Lung (tissue), 12 donors: ENCODE measurements around the gene MLXIPL. TPM values are rescaled to one million over a fixed set of nuclear protein-coding genes. Genes with fewer than 3 reads are reported as not detected.
"Not testable (repeated sequence)": the region's sequence is repeated elsewhere in the genome, so short reads cannot be mapped to it uniquely, and the experiment has no call there.

Source experiments
- ATAC-seq: fragments of 200-7000 bp; cut with Tn5 transposase; one replicate; pipeline ENCODE4 v1.9.1; 2020; ENCODE audit warnings: moderate number of reproducible peaks; ENCODE audit not compliant: insufficient read depth, low FRiP score
- DNase-seq, 3 donors: peaks; one replicate each; pipeline ENCODE4 v3.0.0-alpha.2; 2013 to 2017
- H3K27ac ChIP-seq, 2 donors: one replicate each; pipeline ENCODE4 v1.5.1; 2013; ENCODE audit warnings: mild to moderate bottlenecking in 2 of 2, moderate library complexity in 2 of 2, control low read depth in 1 of 2, inconsistent platforms in 1 of 2, low read depth in 1 of 2, low read length in 1 of 2
- H3K27me3 ChIP-seq, 3 donors: one replicate each; pipeline ENCODE4 v1.5.1; 2013; ENCODE audit warnings: low read length in 2 of 3; ENCODE audit not compliant: control insufficient read depth in 3 of 3, insufficient read depth in 3 of 3
- H3K36me3 ChIP-seq, 4 donors: one replicate each; pipeline ENCODE4 v1.5.1; 2013; ENCODE audit warnings: low read length in 4 of 4, mild to moderate bottlenecking in 1 of 4, moderate library complexity in 1 of 4; ENCODE audit not compliant: control insufficient read depth in 4 of 4, insufficient read depth in 4 of 4
- H3K4me1 ChIP-seq, 5 donors: one replicate each; pipeline ENCODE4 v1.5.1; 2013; ENCODE audit warnings: low read length in 5 of 5, mild to moderate bottlenecking in 2 of 5, moderate library complexity in 1 of 5; ENCODE audit not compliant: control insufficient read depth in 5 of 5, insufficient read depth in 5 of 5
- H3K4me3 ChIP-seq: one replicate; pipeline ENCODE4 v1.5.1; 2013; ENCODE audit warnings: mild to moderate bottlenecking, control low read depth, moderate library complexity
- H3K9ac ChIP-seq, 2 donors: one replicate each; pipeline ENCODE4 v1.5.1; 2013; ENCODE audit warnings: low read length in 2 of 2, control low read depth in 1 of 2; ENCODE audit not compliant: insufficient read depth in 1 of 2
- H3K9me3 ChIP-seq, 4 donors: one replicate each; pipeline ENCODE4 v1.5.1; 2013; ENCODE audit warnings: low read length in 3 of 4, mild to moderate bottlenecking in 1 of 4, moderate library complexity in 1 of 4; ENCODE audit not compliant: control insufficient read depth in 4 of 4, insufficient read depth in 3 of 4
- WGBS, 2 donors: extraction: QIAGEN DNeasy Blood & Tissue Kit; methylation state at CpG; one replicate each; pipeline ENCODE4 v1.1.7; 2013; 5-methylcytosine and 5-hydroxymethylcytosine counted together
- polyA plus RNA-seq, 2 donors: library from polyadenylated mRNA; stranded (reverse); fragments of 200-250 nt; gene quantifications; one replicate each; pipeline ENCODE4 v1.2.1, GENCODE V29; 2013
- total RNA-seq, 2 donors: library from RNA; depleted of rRNA in 1 of 2; stranded (reverse); fragments of >200 nt in 1 of 2; gene quantifications; one replicate each; pipeline ENCODE4 v1.2.1, GENCODE V29; 2014 to 2021
- TF ChIP-seq, protein P1 (sequence below): IDR thresholded peaks from 2 replicates; pipeline ENCODE4 v1.5.1; 2012; ENCODE audit warnings: mild to moderate bottlenecking; ENCODE audit errors: control extremely low read depth, extremely low read depth
- donor health status: control.
- donor health status: control.
- donor health status: Bipolar disorder and iron deficiency.
- donor health status: healthy.
- donor health status: DM: yes; HTN: yes; CAD: no.

The MLXIPL gene
- total and polyA plus RNA-seq, 4 donors, result 1.3 to 16.1 (median 6.7) TPM

DNA sequence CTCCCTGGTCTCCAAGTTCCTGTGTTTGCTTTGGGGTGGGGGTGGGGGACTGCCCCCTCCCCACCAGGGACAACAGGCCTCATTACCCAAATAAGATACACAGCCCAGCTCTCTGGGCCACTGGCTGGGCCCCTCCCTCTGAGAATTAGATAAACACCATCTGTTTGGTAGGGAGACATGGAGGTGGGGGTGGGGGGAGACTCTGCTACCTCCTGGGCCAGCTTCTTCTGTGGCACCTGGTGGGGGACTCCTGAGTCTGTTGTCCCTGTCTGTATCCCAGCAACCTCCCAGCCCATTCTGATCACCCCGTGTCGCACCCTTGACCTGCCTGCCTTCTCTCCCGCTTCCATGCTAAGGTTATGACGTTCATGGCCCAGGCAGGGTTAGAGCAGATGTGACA is 5.8 kb downstream of the MLXIPL start:
- Histone ChIP-seq H3K27ac (no peak overlapping the region), H3K9me3 (no peaks in the 10 kb centered on the region), H3K27me3 (peaks cover under 1 to 19% (median 8%) of the 10 kb centered on the region in 3 donors), H3K9ac (no peak overlapping the region), H3K36me3 (peaks cover 0 to 2% (median 0%) of the 10 kb centered on the region in 4 donors), H3K4me1 (peaks cover 0 to 7% (median 6%) of the 10 kb centered on the region in 5 donors), H3K4me3 (no peak overlapping the region)
- WGBS, 2 donors, result 74% methylated on average over 4 of the region's 4 CpGs
- TF ChIP-seq, protein P1, sequence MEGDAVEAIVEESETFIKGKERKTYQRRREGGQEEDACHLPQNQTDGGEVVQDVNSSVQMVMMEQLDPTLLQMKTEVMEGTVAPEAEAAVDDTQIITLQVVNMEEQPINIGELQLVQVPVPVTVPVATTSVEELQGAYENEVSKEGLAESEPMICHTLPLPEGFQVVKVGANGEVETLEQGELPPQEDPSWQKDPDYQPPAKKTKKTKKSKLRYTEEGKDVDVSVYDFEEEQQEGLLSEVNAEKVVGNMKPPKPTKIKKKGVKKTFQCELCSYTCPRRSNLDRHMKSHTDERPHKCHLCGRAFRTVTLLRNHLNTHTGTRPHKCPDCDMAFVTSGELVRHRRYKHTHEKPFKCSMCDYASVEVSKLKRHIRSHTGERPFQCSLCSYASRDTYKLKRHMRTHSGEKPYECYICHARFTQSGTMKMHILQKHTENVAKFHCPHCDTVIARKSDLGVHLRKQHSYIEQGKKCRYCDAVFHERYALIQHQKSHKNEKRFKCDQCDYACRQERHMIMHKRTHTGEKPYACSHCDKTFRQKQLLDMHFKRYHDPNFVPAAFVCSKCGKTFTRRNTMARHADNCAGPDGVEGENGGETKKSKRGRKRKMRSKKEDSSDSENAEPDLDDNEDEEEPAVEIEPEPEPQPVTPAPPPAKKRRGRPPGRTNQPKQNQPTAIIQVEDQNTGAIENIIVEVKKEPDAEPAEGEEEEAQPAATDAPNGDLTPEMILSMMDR, result no peak
- ATAC-seq (no peak), DNase-seq (no peak)

GRCh38 chr7:73617520-73617919 is 6.8 kb downstream of the MLXIPL start:
- not testable (repeated sequence) for H3K27me3 ChIP-seq
- whole genome bisulfite sequencing, 2 donors, result 94 to 96% methylated on average over 9 of the region's 9 CpGs

DNA sequence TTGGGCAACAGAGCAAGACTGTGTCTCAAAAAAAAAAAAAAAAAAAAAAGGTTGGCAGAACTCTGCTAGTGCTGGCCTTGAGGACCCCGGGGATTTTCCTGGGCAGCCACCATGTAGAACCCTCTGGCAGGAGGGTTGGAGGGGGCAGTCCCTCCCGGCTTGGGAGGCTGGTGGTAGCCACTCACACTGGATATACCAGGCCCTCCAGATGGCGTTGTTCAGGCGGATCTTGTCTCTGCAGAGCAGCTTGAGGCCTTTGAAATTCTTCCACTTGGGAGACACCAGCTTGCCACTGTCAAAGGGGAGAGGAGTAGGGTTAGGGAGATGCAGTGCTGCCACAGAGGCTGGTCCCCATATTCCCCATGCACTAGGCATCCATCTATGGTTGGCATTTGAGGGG is 8.4 kb downstream of the MLXIPL start:
- WGBS, 2 donors, result 50 to 67% methylated on average over 4 of the region's 4 CpGs
- TF ChIP-seq, protein P1, result no peak
- no peaks in the 10 kb centered on the region for H3K27me3 ChIP-seq

More at GRCh38 chr7:73617520-73617919, 6.8 kb downstream of the MLXIPL start:
- H3K4me1 ChIP-seq, DNase-seq, H3K9ac ChIP-seq, H3K36me3 ChIP-seq, H3K4me3 ChIP-seq, H3K27ac ChIP-seq, ATAC-seq, H3K9me3 ChIP-seq: not testable (repeated sequence)

DNA sequence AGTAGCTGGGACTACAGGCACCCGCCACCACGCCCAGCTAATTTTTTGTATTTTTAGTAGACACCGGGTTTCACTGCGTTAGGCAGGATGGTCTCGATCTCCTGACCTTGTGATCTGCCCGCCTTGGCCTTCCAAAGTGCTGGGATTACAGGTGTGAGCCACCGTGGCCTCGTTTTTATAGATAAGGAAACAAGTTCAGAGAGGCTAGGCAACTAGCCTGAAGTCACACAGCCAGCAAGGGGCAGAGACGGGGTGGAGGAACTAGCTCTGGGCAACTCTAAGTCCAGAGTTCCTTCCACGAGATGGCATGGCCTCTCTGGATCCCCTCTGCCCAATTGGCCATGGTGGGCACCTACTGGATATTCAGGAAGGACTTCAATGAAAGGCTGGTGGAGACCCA is 9.4 kb downstream of the MLXIPL start:
- H3K9ac ChIP-seq, ATAC-seq, H3K4me3 ChIP-seq, H3K36me3 ChIP-seq, H3K27me3 ChIP-seq, H3K27ac ChIP-seq, DNase-seq, H3K4me1 ChIP-seq, H3K9me3 ChIP-seq: not testable (repeated sequence)
- WGBS, 2 donors, result 87 to 88% methylated on average over 10 of the region's 10 CpGs

More for the DNA sequence above, 8.4 kb downstream of the MLXIPL start:
- Histone ChIP-seq H3K4me3 (no peak overlapping the region), H3K9me3 (no peaks in the 10 kb centered on the region), H3K36me3 (peaks cover 0 to 2% (median 0%) of the 10 kb centered on the region in 4 donors), H3K9ac (no peak overlapping the region), H3K27ac (no peak overlapping the region), H3K4me1 (no peaks in the 10 kb centered on the region)
- DNase-seq (no peak), ATAC-seq (no peak)
